ENCODE measurements around the gene KNCN.
A peak's percentile ranks its signal among the peaks of the same experiment; 100 is the strongest.

KNCN gene

GRCh38 chr1:46538147-46538546, 13.3 kb downstream of the KNCN start:
- H3K4me3 ChIP-seq (ENCODE audit: low read depth, low read length): no peak overlapping the region
- no peak for TF ChIP-seq CTCF (conservative IDR thresholded peaks at IDR 0.05; ENCODE audit: low read depth, low read length)
- DNase-seq (ENCODE audit: low read depth): no peak

GRCh38 chr1:46537651-46538050, 13.8 kb downstream of the KNCN start:
- no peak overlapping the region for H3K4me3 ChIP-seq (ENCODE audit: low read depth, low read length)
- DNase-seq (ENCODE audit: low read depth): no peak
- TF ChIP-seq CTCF (conservative IDR thresholded peaks at IDR 0.05; ENCODE audit: low read depth, low read length): no peak

GRCh38 chr1:46536527-46536926, 14.9 kb downstream of the KNCN start:
- no peak for DNase-seq (ENCODE audit: low read depth)
- TF ChIP-seq CTCF (conservative IDR thresholded peaks at IDR 0.05; ENCODE audit: low read depth, low read length): no peak
- no peak overlapping the region for H3K4me3 ChIP-seq (ENCODE audit: low read depth, low read length)

DNA sequence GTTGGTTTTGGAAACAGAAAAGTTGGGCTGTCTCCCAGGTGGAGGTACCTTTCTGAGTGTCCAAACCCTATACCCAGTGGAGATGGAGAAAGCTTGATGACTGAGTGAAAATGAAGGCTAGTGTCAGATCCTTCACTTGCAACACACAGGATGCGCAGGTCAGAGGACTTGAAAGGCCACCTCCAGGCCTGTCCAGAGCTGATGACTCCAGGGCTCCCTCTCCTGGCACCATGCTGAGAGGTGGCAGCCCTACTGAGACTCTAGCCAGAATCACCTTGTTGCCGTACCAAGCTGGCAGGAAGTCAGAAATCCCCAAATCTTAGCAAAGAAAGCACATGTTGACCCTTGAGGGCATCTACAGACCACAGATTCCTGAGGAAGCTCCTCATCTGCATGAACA, 16.4 kb downstream of the KNCN start:
- peak; percentile 39 for TF ChIP-seq CTCF (conservative IDR thresholded peaks at IDR 0.05; ENCODE audit: low read depth, low read length)
- DNase-seq (ENCODE audit: low read depth): no peak

GRCh38 chr1:46533179-46533864, 18.1 kb downstream of the KNCN start:
- no peak for TF ChIP-seq CTCF (conservative IDR thresholded peaks at IDR 0.05; ENCODE audit: low read depth, low read length)
- H3K4me3 ChIP-seq (ENCODE audit: low read depth, low read length): peak overlapping the region; percentile 34
- peak; percentile 30 for DNase-seq (ENCODE audit: low read depth)

More for the DNA sequence above, 16.4 kb downstream of the KNCN start:
- H3K4me3 ChIP-seq (ENCODE audit: low read depth, low read length): no peak overlapping the region

- H3K4me3 ChIP-seq (ENCODE audit: low read depth, low read length): peak overlapping the region; percentile 34
- DNase-seq (ENCODE audit: low read depth): peak; percentile 50
Observed at GRCh38 chr1:46532498-46533178, 18.8 kb downstream of the KNCN start.

More at GRCh38 chr1:46532498-46533178, 18.8 kb downstream of the KNCN start:
- peak; percentile 63 for TF ChIP-seq CTCF (conservative IDR thresholded peaks at IDR 0.05; ENCODE audit: low read depth, low read length)
